Measurements from ENCODE around the gene LHX1.

Gene LHX1

GRCh38 chr17:36921095-36921851 lies 16.0 kb upstream of the LHX1 start:
- no peak for DNase-seq (ENCODE audit: low read depth, low spot score)

- no peak for DNase-seq (ENCODE audit: low read depth, low spot score)
Measured at GRCh38 chr17:36922175-36922574, 15.1 kb upstream of the LHX1 start.

GRCh38 chr17:36923814-36924221 lies 13.5 kb upstream of the LHX1 start:
- DNase-seq (ENCODE audit: low read depth, low spot score), result no peak

- no peak for DNase-seq (ENCODE audit: low read depth, low spot score)
Measured at GRCh38 chr17:36926226-36926625, 11.0 kb upstream of the LHX1 start.

- DNase-seq (ENCODE audit: low read depth, low spot score), result no peak
Measured at GRCh38 chr17:36926701-36927100, 10.6 kb upstream of the LHX1 start.

GRCh38 chr17:36928471-36929345 lies 8.6 kb upstream of the LHX1 start:
- no peak for DNase-seq (ENCODE audit: low read depth, low spot score)

GRCh38 chr17:36929851-36930582 lies 7.3 kb upstream of the LHX1 start:
- no peak for DNase-seq (ENCODE audit: low read depth, low spot score)

GRCh38 chr17:36930583-36930900 lies 6.7 kb upstream of the LHX1 start:
- no peak for DNase-seq (ENCODE audit: low read depth, low spot score)

GRCh38 chr17:36931096-36931696 lies 6.1 kb upstream of the LHX1 start:
- no peak for DNase-seq (ENCODE audit: low read depth, low spot score)

- DNase-seq (ENCODE audit: low read depth, low spot score), result no peak
Measured at GRCh38 chr17:36931697-36932382, 5.4 kb upstream of the LHX1 start.

GRCh38 chr17:36932383-36932693 lies 4.9 kb upstream of the LHX1 start:
- no peak for DNase-seq (ENCODE audit: low read depth, low spot score)

GRCh38 chr17:36932694-36933511 lies 4.4 kb upstream of the LHX1 start:
- DNase-seq (ENCODE audit: low read depth, low spot score), result no peak

GRCh38 chr17:36933512-36934143 lies 3.6 kb upstream of the LHX1 start:
- DNase-seq (ENCODE audit: low read depth, low spot score), result no peak

GRCh38 chr17:36934144-36934691 lies 3.1 kb upstream of the LHX1 start:
- no peak for DNase-seq (ENCODE audit: low read depth, low spot score)

- no peak for DNase-seq (ENCODE audit: low read depth, low spot score)
Measured at GRCh38 chr17:36934692-36935630, 2.3 kb upstream of the LHX1 start.

- no peak for DNase-seq (ENCODE audit: low read depth, low spot score)
Measured at GRCh38 chr17:36935671-36936454, 1.4 kb upstream of the LHX1 start.

GRCh38 chr17:36936455-36937000 lies 747 bp upstream of the LHX1 start:
- DNase-seq (ENCODE audit: low read depth, low spot score), result no peak

Measured in smooth muscle cell of the brain vasculature (primary cell).